Karpas-422 (cell line): ENCODE data around the gene CROCC. TPM values are rescaled to one million over a fixed set of nuclear protein-coding genes. Genes with fewer than 3 reads are reported as not detected.

Source experiments
- DNase-seq: peaks from one replicate; pipeline ENCODE4 v3.0.0-alpha.2; 2015
- H2AFZ ChIP-seq: fragments of 200-600 bp; sonication (generic); 2 replicates; pipeline ENCODE4 v1.6.1; 2014; ENCODE audit warnings: antibody characterized with exemption, low read length, mixed read lengths
- H3K27ac ChIP-seq: fragments of 200-600 bp; sonication (generic); 2 replicates; pipeline ENCODE4 v1.5.1; 2014; ENCODE audit warnings: mild to moderate bottlenecking, low read length, moderate library complexity
- H3K27me3 ChIP-seq: fragments of 200-600 bp; sonication (generic); 2 replicates; pipeline ENCODE4 v1.6.1; 2014; ENCODE audit warnings: low read length, mixed read lengths
- H3K36me3 ChIP-seq: fragments of 200-600 bp; sonication (generic); 2 replicates; pipeline ENCODE4 v1.6.1; 2014; ENCODE audit warnings: low read length, mixed read lengths; ENCODE audit not compliant: insufficient read depth
- H3K4me1 ChIP-seq: fragments of 200-600 bp; sonication (generic); 2 replicates; pipeline ENCODE4 v1.6.1; 2014; ENCODE audit warnings: mild to moderate bottlenecking, low read length, mixed read lengths
- H3K4me2 ChIP-seq: fragments of 200-600 bp; sonication (generic); 2 replicates; pipeline ENCODE4 v1.6.1; 2014; ENCODE audit warnings: low read length, low read depth, mild to moderate bottlenecking; ENCODE audit not compliant: poor library complexity, severe bottlenecking
- H3K4me3 ChIP-seq: fragments of 200-600 bp; sonication (generic); 2 replicates; pipeline ENCODE4 v1.5.1; 2014; ENCODE audit warnings: mild to moderate bottlenecking, antibody characterized with exemption, low read length, mixed read lengths
- H3K79me2 ChIP-seq: fragments of 200-600 bp; sonication (generic); 2 replicates; pipeline ENCODE4 v1.6.1; 2014; ENCODE audit warnings: mild to moderate bottlenecking, low read length, mixed read lengths
- H3K9ac ChIP-seq: fragments of 200-600 bp; sonication (generic); 2 replicates; pipeline ENCODE4 v1.6.0; 2014; ENCODE audit warnings: low read length
- H3K9me2 ChIP-seq: fragments of 200-600 bp; sonication (generic), shearing (Covaris generic); replicated peaks from 2 replicates; pipeline ENCODE4 v1.6.0; 2014; ENCODE audit warnings: mild to moderate bottlenecking, low read length, moderate library complexity; ENCODE audit not compliant: insufficient read depth
- H3K9me3 ChIP-seq: fragments of 300-700, 200-600 bp; sonication (generic); 2 replicates; pipeline ENCODE4 v1.6.1; 2014; ENCODE audit warnings: low read length, mixed read lengths
- H4K20me1 ChIP-seq: fragments of 200-600 bp; sonication (generic); 2 replicates; pipeline ENCODE4 v1.6.1; 2014; ENCODE audit warnings: mild to moderate bottlenecking, antibody characterized with exemption, low read length, low read depth; ENCODE audit not compliant: insufficient read depth
- total RNA-seq: library from RNA; depleted of rRNA; stranded (reverse); fragments of >200 nt; shearing (Covaris generic); gene quantifications from 2 replicates; pipeline ENCODE4 v1.2.3, GENCODE V29; 2014; ENCODE audit warnings: low replicate concordance

CROCC gene
- total RNA-seq, 1 experiment from 2014 or later, result 12.1 TPM

- no peaks in the 10 kb centered on the region for H3K36me3 ChIP-seq
- H2AFZ ChIP-seq, result no peak overlapping the region
- H3K4me1 ChIP-seq, result no peaks in the 10 kb centered on the region
- H3K9me2 ChIP-seq, result no peaks in the 10 kb centered on the region
- no peaks in the 10 kb centered on the region for H3K79me2 ChIP-seq
- no peak overlapping the region for H3K4me2 ChIP-seq
- no peak overlapping the region for H3K27ac ChIP-seq
- H3K27me3 ChIP-seq, result no peaks in the 10 kb centered on the region
- no peaks in the 10 kb centered on the region for H3K9me3 ChIP-seq
- no peak for DNase-seq
- H4K20me1 ChIP-seq, result no peaks in the 10 kb centered on the region
- no peak overlapping the region for H3K9ac ChIP-seq
- H3K4me3 ChIP-seq, result no peak overlapping the region
Observed at GRCh38 chr1:16984717-16985116, 63.0 kb downstream of the CROCC start.

- no peaks in the 10 kb centered on the region for H3K36me3 ChIP-seq
- DNase-seq, result no peak
- no peaks in the 10 kb centered on the region for H4K20me1 ChIP-seq
- no peaks in the 10 kb centered on the region for H3K4me1 ChIP-seq
- H3K9me3 ChIP-seq, result no peaks in the 10 kb centered on the region
- no peak overlapping the region for H2AFZ ChIP-seq
- H3K27me3 ChIP-seq, result no peaks in the 10 kb centered on the region
- no peaks in the 10 kb centered on the region for H3K9me2 ChIP-seq
- H3K9ac ChIP-seq, result no peak overlapping the region
- H3K79me2 ChIP-seq, result no peaks in the 10 kb centered on the region
- H3K27ac ChIP-seq, result no peak overlapping the region
- no peak overlapping the region for H3K4me2 ChIP-seq
- H3K4me3 ChIP-seq, result no peak overlapping the region
Observed at GRCh38 chr1:16986113-16986512, 64.4 kb downstream of the CROCC start.

- no peak for DNase-seq
- H4K20me1 ChIP-seq, result no peaks in the 10 kb centered on the region
- H3K36me3 ChIP-seq, result no peaks in the 10 kb centered on the region
Observed at GRCh38 chr1:16986560-16986959, 64.8 kb downstream of the CROCC start.

GRCh38 chr1:16986962-16987361 lies 65.2 kb downstream of the CROCC start:
- Histone ChIP-seq H2AFZ (no peak overlapping the region), H3K9me3 (no peaks in the 10 kb centered on the region), H3K4me3 (no peak overlapping the region), H3K36me3 (no peaks in the 10 kb centered on the region), H4K20me1 (no peaks in the 10 kb centered on the region), H3K9me2 (no peaks in the 10 kb centered on the region), H3K27me3 (no peaks in the 10 kb centered on the region), H3K9ac (no peak overlapping the region), H3K4me2 (no peak overlapping the region), H3K27ac (no peak overlapping the region), H3K4me1 (no peaks in the 10 kb centered on the region), H3K79me2 (no peaks in the 10 kb centered on the region)
- no peak for DNase-seq

More at GRCh38 chr1:16986560-16986959, 64.8 kb downstream of the CROCC start:
- no peaks in the 10 kb centered on the region for H3K79me2 ChIP-seq
- H3K27ac ChIP-seq, result no peak overlapping the region
- H3K9ac ChIP-seq, result no peak overlapping the region
- no peak overlapping the region for H3K4me2 ChIP-seq
- no peaks in the 10 kb centered on the region for H3K9me2 ChIP-seq
- no peaks in the 10 kb centered on the region for H3K4me1 ChIP-seq
- H3K4me3 ChIP-seq, result no peak overlapping the region
- no peaks in the 10 kb centered on the region for H3K27me3 ChIP-seq
- H3K9me3 ChIP-seq, result no peaks in the 10 kb centered on the region
- no peak overlapping the region for H2AFZ ChIP-seq

GRCh38 chr1:16988210-16988609 lies 66.5 kb downstream of the CROCC start:
- H3K4me1 ChIP-seq, result no peaks in the 10 kb centered on the region
- H3K36me3 ChIP-seq, result no peaks in the 10 kb centered on the region
- no peaks in the 10 kb centered on the region for H3K79me2 ChIP-seq
- H3K4me2 ChIP-seq, result no peak overlapping the region
- H3K9me2 ChIP-seq, result no peaks in the 10 kb centered on the region
- no peaks in the 10 kb centered on the region for H4K20me1 ChIP-seq
- no peak for DNase-seq
- no peak overlapping the region for H3K4me3 ChIP-seq
- H3K27me3 ChIP-seq, result no peaks in the 10 kb centered on the region
- H3K27ac ChIP-seq, result no peak overlapping the region
- H3K9ac ChIP-seq, result no peak overlapping the region
- H2AFZ ChIP-seq, result no peak overlapping the region
- H3K9me3 ChIP-seq, result no peaks in the 10 kb centered on the region

- Histone ChIP-seq H3K9ac (no peak overlapping the region), H2AFZ (no peak overlapping the region), H3K36me3 (no peaks in the 10 kb centered on the region), H3K9me2 (no peaks in the 10 kb centered on the region), H3K79me2 (no peaks in the 10 kb centered on the region), H3K9me3 (no peaks in the 10 kb centered on the region), H3K4me3 (no peak overlapping the region), H3K4me2 (no peak overlapping the region), H3K27ac (no peak overlapping the region), H3K4me1 (no peaks in the 10 kb centered on the region), H4K20me1 (no peaks in the 10 kb centered on the region), H3K27me3 (no peaks in the 10 kb centered on the region)
- no peak for DNase-seq
Observed at GRCh38 chr1:16989676-16990391, 68.1 kb downstream of the CROCC start.

- no peak overlapping the region for H3K9ac ChIP-seq
- no peaks in the 10 kb centered on the region for H3K79me2 ChIP-seq
- no peak overlapping the region for H3K4me3 ChIP-seq
- H3K36me3 ChIP-seq, result no peaks in the 10 kb centered on the region
- H3K27ac ChIP-seq, result no peak overlapping the region
- no peaks in the 10 kb centered on the region for H3K9me3 ChIP-seq
- H3K4me1 ChIP-seq, result no peaks in the 10 kb centered on the region
- no peak for DNase-seq
- H4K20me1 ChIP-seq, result no peaks in the 10 kb centered on the region
- H3K27me3 ChIP-seq, result no peaks in the 10 kb centered on the region
- H3K9me2 ChIP-seq, result no peaks in the 10 kb centered on the region
- no peak overlapping the region for H3K4me2 ChIP-seq
- H2AFZ ChIP-seq, result no peak overlapping the region
Observed at GRCh38 chr1:16991571-16991970, 69.8 kb downstream of the CROCC start.

GRCh38 chr1:16992102-16992501 lies 70.4 kb downstream of the CROCC start:
- Histone ChIP-seq H3K9me3 (no peaks in the 10 kb centered on the region), H3K27ac (no peak overlapping the region), H3K4me1 (no peaks in the 10 kb centered on the region), H3K27me3 (no peaks in the 10 kb centered on the region), H3K4me3 (no peak overlapping the region), H2AFZ (no peak overlapping the region), H3K9me2 (no peaks in the 10 kb centered on the region), H3K36me3 (no peaks in the 10 kb centered on the region), H3K4me2 (no peak overlapping the region), H4K20me1 (no peaks in the 10 kb centered on the region), H3K79me2 (no peaks in the 10 kb centered on the region), H3K9ac (no peak overlapping the region)
- DNase-seq, result no peak
